ENCODE results near the gene DNAH10.

DNA sequence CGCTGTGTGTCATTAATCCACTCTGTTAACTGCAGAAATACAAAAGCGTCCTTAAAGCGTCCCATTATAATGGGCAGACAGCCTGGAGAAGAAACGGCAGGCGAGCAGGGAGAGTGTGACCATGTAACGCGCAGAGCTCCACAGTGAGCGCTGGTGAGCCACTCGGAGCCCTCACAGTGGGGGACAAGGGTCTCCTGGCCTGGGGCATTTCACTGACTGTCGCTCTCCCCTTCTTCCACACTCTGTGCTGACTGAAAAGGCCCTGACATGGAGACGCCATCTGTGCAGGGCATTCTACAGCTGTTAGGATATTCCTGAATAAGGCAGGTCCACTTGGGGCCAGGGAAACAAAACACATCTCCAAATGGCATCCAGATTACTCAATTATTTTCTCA lies 186.3 kb downstream of the DNAH10 start:
- TF ChIP-seq EZH2 (IDR thresholded peaks at IDR 0.05; ENCODE audit: borderline replicate concordance): no peak
- TF ChIP-seq, protein P1, sequence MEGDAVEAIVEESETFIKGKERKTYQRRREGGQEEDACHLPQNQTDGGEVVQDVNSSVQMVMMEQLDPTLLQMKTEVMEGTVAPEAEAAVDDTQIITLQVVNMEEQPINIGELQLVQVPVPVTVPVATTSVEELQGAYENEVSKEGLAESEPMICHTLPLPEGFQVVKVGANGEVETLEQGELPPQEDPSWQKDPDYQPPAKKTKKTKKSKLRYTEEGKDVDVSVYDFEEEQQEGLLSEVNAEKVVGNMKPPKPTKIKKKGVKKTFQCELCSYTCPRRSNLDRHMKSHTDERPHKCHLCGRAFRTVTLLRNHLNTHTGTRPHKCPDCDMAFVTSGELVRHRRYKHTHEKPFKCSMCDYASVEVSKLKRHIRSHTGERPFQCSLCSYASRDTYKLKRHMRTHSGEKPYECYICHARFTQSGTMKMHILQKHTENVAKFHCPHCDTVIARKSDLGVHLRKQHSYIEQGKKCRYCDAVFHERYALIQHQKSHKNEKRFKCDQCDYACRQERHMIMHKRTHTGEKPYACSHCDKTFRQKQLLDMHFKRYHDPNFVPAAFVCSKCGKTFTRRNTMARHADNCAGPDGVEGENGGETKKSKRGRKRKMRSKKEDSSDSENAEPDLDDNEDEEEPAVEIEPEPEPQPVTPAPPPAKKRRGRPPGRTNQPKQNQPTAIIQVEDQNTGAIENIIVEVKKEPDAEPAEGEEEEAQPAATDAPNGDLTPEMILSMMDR (IDR thresholded peaks at IDR 0.05; ENCODE audit: poor library complexity): no peak
- TF ChIP-seq EZH2phosphoT487 (IDR thresholded peaks at IDR 0.05; ENCODE audit: low read depth, severe bottlenecking, unreplicated experiment): no peak
